Measurements from ENCODE around the gene PDZD4.

DNA sequence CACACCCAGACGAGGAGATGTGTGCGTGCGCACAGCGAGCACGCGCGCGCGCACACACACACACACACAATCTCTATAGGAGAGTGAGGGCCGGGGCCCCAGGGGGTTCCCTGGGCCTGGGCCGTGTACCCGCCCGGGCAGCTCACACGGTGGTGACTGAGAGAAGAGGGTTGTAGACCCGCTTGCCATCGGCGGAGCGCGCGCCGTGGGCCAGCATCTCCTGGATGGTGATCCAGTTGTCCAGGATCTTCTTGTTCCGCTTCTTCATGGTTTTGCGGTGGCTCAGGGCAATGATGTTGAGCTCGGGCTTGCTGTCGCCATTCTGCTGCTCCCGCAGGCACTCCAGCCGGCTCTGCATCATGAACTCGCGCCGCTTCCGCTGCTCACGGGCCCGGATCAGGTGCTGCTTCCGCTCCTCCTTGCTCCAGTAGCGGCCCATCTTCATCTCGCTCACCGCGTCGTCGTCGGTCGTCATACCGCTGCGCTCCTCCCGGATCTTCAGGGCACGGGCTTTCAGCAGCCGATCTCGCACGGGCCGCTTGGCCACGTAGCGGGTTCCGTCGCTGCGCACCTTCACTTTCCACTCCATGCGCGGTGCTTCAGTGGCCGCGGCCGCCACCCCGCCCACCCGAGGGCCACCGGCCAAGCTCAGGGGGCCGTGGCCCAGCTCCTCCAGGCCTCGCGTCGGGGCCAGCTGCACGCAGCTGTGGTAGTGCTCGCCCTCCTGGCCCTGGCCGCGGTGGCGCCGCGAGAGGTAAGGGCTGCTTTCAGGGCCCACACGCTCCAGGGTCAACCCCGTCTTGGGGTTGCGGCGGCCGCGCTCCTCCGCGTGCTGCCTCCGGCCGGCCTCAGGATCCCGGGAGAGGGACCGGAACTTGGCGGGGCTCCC, 26.9 kb downstream of the PDZD4 start:
- TF ChIP-seq, protein P1, sequence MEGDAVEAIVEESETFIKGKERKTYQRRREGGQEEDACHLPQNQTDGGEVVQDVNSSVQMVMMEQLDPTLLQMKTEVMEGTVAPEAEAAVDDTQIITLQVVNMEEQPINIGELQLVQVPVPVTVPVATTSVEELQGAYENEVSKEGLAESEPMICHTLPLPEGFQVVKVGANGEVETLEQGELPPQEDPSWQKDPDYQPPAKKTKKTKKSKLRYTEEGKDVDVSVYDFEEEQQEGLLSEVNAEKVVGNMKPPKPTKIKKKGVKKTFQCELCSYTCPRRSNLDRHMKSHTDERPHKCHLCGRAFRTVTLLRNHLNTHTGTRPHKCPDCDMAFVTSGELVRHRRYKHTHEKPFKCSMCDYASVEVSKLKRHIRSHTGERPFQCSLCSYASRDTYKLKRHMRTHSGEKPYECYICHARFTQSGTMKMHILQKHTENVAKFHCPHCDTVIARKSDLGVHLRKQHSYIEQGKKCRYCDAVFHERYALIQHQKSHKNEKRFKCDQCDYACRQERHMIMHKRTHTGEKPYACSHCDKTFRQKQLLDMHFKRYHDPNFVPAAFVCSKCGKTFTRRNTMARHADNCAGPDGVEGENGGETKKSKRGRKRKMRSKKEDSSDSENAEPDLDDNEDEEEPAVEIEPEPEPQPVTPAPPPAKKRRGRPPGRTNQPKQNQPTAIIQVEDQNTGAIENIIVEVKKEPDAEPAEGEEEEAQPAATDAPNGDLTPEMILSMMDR (conservative IDR thresholded peaks at IDR 0.05) = no peak
- TF ChIP-seq ZFX (IDR thresholded peaks at IDR 0.05) = no peak
